ENCODE measurements around the gene IRX4.
"Not testable (repeated sequence)": the region's sequence is repeated elsewhere in the genome, so short reads cannot be mapped to it uniquely, and the experiment has no call there.

Gene IRX4

GRCh38 chr5:1878050-1878849, 4.5 kb downstream of the IRX4 start:
- DNase-seq (ENCODE audit: low read depth in 2 of 2): no peak

- DNase-seq (ENCODE audit: low read depth in 2 of 2): no peak
These were observed 5.3 kb downstream of the IRX4 start for GRCh38 chr5:1877103-1878049.

DNA sequence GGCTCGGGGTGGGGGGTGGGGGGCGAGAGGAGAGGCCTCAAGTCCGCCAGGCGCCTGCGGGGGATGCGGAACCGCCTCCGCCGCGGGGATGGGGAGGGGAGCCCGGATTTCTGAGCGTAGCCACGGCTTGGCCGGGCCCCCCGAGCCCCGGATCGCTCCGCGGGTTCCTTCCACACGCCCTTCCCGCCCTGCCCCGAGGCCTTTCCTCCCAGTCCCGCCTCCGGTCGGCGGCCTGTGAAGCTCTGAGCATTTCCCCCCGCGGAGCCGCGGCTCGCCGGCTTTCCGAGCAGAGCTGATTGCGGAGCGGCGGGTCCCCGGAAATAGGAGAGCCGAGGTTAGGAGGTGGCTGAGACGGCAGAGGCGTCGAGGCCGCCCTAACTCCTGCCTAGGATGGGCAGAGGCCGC, 6.1 kb downstream of the IRX4 start:
- DNase-seq (ENCODE audit: low read depth in 2 of 2): no peak

DNA sequence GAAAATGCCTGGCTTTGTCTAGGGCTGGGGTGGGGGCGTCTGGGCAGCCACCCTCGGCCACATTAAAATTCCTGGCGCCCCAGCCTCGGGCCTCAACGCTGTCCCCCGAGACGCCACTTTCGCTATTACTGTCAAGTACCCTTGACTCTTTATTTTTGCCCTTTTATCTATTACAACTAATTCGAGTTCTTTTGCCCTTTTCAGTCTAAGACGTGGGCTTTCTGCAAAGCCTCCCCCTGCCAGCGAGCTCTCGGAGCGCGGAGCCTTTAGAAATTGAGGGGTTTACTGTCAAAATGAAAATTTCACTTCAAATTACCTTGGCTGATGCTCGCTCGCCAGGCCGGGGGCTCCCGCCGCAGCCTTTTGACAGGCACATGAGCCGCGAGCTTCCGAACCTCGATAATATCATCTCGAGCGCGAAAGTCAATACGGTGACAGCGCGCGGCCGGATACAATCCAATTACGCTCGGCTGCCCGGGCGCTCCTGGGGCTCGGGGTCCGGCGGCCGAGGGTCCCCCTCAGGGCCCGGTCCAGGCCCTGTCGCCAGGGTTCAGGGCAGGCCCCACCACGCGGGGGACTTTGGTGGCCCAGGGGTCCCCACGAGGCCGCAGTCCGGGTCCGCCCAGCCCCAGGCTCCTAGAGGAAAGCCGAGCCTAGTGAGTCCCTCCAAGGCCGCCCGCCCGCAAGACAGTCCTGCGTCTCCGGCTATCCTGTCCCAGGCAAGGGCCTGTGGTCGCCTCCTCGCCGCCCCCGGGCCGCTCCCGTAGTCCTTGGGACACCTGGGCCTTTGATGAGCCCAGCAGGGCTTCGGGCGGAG, 6.7 kb downstream of the IRX4 start:
- no peak for DNase-seq (ENCODE audit: low read depth in 2 of 2)

GRCh38 chr5:1875281-1875842, 7.4 kb downstream of the IRX4 start:
- no peak for DNase-seq (ENCODE audit: low read depth in 2 of 2)

- no peak for DNase-seq (ENCODE audit: low read depth in 2 of 2)
These were observed 7.9 kb downstream of the IRX4 start for GRCh38 chr5:1874771-1875220.

DNA sequence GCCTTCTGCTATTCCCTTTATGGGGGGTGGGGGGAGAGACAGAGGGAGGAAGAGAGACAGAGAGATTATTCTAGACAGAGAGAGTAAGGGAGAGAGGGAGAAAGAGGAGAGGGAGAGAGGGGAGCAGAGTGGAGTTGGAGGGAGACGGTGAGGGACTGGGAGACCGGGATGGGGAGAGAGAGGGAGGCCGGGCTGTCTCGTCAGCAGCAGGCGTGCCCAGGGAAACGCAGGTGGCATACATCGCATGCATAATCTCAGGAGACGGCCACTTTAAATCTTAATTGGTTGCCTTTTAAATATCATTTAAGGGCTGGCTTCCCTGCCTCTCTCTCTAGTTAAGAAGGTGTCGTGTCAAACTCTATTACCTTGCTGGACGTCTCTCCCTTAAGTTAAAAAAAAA, 8.4 kb downstream of the IRX4 start:
- DNase-seq (ENCODE audit: low read depth in 2 of 2): no peak

DNA sequence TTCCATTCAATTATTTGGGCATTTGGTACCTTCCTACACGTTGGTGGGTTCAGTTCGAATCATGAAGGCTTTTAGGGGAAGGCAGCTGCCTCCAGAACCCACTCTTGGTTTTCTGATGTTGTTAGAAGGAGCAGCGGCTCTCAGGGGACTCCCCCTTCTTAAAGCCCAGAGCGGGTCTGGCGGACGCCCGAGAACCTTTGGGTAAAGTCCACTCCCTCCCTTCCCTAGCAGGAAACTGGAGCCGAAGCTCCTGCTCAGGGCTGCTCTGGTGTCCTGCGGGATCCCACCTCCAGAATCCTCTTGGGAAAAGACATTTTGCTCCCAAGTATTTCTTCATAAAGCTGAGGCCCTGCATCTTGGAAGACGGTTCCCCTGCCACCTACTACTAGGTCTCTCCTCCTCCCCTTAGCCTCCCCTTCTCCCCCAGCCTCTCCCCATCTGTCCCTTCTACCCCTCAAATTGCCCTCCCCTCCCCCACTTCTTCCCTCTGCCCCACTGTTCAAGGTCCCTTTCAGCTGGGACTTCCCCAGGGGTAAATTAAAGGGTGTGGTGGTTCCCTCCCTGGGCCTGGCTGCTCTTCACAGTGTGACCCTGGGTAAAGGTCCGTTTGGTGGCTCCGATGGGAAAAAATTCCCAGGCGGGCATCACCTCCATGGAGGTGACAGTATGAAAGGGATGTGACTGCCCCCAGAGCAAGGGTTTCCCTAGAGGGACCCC, 9.3 kb downstream of the IRX4 start:
- DNase-seq (ENCODE audit: low read depth in 2 of 2): no peak

GRCh38 chr5:1871441-1871840, 11.3 kb downstream of the IRX4 start:
- no peak for DNase-seq (ENCODE audit: low read depth in 2 of 2)

DNA sequence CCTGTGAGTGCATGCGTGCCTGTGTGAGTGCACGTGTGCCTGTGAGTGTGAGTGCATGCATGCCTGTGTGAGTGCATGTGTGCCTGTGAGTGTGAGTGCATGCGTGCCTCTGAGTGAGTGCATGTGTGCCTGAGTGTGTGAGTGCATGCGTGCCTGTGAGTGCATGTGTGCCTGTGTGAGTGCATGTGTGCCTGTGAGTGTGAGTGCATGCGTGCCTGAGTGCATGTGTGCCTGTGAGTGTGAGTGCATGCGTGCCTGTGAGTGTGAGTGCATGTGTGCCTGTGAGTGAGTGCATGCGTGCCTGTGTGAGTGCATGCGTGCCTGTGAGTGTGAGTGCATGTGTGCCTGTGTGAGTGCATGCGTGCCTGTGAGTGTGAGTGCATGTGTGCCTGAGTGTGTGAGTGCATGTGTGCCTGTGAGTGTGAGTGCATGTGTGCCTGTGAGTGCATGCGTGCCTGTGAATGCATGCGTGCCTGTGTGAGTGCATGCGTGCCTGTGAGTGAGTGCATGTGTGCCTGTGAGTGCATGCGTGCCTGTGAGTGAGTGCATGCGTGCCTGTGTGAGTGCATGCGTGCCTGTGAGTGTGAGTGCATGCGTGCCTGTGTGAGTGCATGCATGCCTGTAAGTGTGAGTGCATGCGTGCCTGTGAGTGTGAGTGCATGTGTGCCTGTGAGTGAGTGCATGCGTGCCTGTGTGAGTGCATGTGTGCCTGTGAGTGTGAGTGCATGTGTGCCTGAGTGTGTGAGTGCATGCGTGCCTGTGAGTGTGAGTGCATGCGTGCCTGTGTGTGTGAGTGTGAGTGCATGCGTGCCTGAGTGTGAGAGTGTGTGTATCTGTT, 12.1 kb downstream of the IRX4 start:
- DNase-seq (ENCODE audit: low read depth in 2 of 2): not testable (repeated sequence)

GRCh38 chr5:1868886-1869475, 13.7 kb downstream of the IRX4 start:
- DNase-seq (ENCODE audit: low read depth in 2 of 2): no peak

DNA sequence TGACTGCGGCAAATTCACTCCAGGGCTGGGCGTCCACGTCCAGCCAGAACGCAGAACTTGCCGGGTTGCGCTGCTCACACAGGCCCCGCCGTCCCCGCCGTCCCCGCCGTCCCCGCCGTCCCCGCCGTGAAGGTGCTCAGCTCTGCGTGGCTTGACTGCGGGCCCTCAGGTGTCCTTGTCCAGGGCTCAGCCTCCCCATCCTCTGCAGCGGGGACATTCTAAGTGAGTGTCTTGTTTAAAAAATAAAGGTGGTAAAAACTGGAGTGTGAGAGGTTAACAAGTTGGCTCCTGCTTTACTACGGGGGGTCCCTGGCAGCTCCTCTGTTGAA, 14.9 kb downstream of the IRX4 start:
- no peak for DNase-seq (ENCODE audit: low read depth in 2 of 2)

DNA sequence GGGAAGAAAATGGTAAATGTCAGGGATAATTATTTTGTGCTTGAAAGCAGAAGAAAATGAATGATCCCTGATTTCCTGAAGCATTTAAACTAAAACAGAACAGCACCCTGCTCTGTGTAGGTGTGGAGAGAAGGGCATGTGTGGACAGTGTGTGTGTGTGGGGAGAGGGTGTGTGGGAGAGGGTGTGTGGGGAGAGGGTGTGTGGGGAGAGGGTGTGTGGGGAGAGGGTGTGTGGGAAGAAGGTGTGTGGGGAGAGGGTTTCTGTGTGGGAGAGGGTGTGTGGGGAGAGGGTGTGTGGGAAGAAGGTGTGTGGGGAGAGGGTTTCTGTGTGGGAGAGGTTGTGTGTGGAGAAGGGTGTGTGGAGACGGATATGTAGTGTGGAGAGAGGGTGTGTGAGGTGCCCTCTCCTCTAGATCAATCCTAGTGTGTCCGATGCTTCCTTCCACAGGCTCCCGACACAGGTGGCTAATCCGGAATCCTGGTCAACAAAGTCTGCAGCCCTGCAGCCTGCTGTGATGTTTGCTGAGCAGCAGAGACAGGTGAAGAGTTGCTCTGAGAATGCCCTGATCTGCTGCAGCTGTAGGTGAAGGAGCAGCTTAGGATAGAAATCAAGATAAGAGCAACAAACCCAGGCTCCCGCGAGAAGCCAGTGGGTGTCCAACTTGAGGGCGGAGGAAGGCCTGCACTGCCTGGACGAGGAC, 15.5 kb downstream of the IRX4 start:
- DNase-seq (ENCODE audit: low read depth in 2 of 2): no peak

DNA sequence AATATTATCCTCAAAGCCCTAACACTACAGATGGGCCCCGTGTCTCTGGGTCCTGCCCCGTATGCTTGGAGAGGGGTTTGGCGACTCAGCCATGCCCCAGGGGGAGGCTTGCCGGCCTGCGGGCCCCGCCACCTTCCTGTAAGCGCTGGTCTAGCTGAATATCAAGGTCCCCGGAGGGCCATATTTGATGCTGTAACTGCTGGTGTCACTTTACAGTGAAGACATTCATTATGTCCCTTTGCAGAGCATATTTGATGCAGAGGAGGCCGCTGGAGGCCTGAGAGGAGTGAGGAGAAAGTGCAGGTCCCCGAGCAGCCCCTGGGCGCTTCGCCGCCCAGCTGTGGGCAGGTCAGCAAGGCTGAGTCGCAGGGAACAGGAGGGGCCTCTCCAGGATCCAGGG, 16.8 kb downstream of the IRX4 start:
- DNase-seq (ENCODE audit: low read depth in 2 of 2): no peak

DNA sequence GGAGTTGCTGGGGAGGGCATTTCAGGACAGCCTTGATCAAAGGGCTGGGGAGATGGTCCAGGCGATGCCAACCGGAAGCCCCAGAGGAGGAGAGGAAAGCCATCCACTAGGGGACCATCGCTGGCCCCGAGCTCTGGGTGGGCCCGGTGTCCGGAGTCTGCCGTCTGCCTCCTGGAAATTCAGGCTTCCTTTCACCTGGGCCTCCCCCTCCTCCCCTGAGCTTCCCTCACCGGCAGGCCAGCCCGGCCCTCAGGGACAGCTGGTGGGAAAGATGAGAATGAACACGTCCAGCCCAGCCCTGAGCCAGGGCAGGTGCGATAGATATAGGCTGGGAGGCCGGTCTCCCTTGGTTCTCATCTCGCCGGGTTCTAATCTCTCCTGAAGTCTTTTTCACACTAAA, 17.2 kb downstream of the IRX4 start:
- DNase-seq (ENCODE audit: low read depth in 2 of 2): no peak

GRCh38 chr5:1864896-1865440, 17.8 kb downstream of the IRX4 start:
- no peak for DNase-seq (ENCODE audit: low read depth in 2 of 2)

GRCh38 chr5:1860949-1861348, 21.8 kb downstream of the IRX4 start:
- DNase-seq (ENCODE audit: low read depth in 2 of 2): no peak

DNA sequence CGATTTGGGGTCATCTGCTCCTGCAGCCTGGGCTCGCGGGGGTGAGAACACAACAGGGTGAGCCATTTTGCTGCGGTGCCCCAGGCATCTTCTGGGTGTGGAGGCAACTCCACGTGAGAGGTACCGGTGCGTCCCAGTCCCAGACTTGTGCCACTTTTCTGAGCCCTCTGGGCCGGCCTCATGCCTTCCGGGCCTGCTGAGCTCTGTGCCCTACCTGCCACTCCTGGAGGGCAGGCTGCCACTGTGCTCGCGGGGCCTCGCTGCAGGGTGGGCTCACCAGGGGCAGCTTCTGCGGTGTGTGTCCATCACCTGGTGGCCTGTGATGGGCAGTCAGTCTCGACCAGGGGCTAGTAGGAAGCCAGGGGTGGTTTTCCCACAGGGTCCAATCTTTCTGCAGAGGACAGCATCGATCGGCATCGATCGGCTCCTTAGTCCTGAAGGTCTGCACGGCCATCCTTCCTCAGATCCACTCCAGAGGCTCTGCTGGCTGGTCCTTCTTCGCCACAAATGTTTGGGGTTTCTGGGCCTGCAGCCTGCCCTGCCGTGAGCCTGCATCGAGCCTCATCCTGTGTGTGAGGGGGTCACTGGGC, 22.6 kb downstream of the IRX4 start:
- no peak for DNase-seq (ENCODE audit: low read depth in 2 of 2)

Measured in activated CD4-positive, alpha-beta T cell treated with anti-CD3 and anti-CD28 coated beads for 24 hours (primary cell).